AG09309 (cell line): Measurements from ENCODE around the gene MED12L.

ENCODE experiments used
- DNase-seq: peaks from one replicate; pipeline ENCODE4 v3.0.0-alpha.2; 2010; ENCODE audit warnings: low read depth
- H3K4me3 ChIP-seq: 2 replicates; pipeline ENCODE4 v1.5.1; 2011; ENCODE audit warnings: mild to moderate bottlenecking, low read depth, low read length, moderate library complexity; ENCODE audit not compliant: control insufficient read depth
- TF ChIP-seq, protein P1 (sequence below): IDR thresholded peaks from 2 replicates; pipeline ENCODE4 v1.5.1; 2011; ENCODE audit warnings: mild to moderate bottlenecking, low read depth, low read length, inconsistent platforms; ENCODE audit not compliant: insufficient read depth, control insufficient read depth; ENCODE audit errors: missing control alignments

MED12L gene

GRCh38 chr3:151085227-151085888 is at the start of gene MED12L:
MED12L (plus strand) TSS chr3:151085664; CDS start chr3:151086927, 1,263 bp downstream.
- peak; percentile 17 for DNase-seq
- H3K4me3 ChIP-seq, result peak within 1 kb of the TSS; percentile 67
- TF ChIP-seq, protein P1, sequence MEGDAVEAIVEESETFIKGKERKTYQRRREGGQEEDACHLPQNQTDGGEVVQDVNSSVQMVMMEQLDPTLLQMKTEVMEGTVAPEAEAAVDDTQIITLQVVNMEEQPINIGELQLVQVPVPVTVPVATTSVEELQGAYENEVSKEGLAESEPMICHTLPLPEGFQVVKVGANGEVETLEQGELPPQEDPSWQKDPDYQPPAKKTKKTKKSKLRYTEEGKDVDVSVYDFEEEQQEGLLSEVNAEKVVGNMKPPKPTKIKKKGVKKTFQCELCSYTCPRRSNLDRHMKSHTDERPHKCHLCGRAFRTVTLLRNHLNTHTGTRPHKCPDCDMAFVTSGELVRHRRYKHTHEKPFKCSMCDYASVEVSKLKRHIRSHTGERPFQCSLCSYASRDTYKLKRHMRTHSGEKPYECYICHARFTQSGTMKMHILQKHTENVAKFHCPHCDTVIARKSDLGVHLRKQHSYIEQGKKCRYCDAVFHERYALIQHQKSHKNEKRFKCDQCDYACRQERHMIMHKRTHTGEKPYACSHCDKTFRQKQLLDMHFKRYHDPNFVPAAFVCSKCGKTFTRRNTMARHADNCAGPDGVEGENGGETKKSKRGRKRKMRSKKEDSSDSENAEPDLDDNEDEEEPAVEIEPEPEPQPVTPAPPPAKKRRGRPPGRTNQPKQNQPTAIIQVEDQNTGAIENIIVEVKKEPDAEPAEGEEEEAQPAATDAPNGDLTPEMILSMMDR, result no peak

DNA sequence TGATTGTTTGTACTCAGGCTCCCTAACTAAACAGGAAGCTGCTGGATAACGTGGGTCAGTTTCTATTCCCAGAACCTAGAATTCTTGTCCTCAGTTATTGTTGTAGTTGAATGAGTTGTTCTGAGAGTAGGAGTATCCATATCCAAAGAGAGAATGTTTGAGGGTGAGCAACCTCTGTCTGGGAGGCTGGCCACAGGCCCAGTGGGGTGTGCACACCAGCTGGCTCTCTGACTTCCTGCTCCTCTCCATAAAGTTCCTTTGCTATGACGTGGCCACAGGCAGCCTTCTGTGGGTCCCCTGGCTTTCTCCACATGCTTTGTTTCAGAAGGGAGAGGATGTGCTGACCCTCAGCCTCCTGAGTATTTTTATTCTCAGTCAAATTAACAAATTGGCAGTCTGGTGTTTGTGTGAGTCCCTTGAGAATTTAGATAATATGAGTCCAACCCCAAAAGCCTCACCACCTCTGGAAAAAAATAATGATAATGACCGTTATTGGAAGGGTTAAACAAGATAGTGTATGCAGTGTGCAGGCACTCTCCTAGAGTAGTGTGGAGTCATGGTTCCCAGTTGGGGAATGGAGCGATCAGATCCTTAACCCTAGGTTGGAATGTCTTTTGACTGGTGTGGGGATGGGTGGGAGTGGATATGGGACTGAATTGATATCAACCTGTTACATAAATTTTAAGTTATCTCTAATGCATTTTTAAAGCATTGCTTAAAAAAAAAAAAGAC is 47.6 kb upstream of the MED12L start:
- DNase-seq, result peak; percentile 83
- TF ChIP-seq, protein P1, result no peak
- no peak overlapping the region for H3K4me3 ChIP-seq

DNA sequence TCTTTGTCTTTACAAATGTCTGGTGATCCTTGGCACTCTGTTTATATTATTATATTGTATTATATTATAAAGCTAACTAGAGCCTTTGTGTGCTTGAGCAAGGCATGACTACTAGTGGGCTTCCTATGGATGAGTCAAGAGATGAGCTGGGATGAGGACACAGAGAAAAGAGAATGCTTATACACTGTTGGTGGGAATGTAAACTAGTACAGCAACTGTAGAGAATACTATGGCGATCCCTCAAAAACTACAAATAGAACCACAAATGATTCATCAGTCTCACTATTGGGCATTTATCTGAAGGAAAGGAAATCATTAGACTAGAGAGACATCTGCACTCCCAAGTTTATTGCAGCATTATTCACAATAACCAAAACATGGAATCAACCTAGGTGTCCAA is 40.8 kb upstream of the MED12L start:
- TF ChIP-seq, protein P1, result no peak
- DNase-seq, result no peak
- no peak overlapping the region for H3K4me3 ChIP-seq

DNA sequence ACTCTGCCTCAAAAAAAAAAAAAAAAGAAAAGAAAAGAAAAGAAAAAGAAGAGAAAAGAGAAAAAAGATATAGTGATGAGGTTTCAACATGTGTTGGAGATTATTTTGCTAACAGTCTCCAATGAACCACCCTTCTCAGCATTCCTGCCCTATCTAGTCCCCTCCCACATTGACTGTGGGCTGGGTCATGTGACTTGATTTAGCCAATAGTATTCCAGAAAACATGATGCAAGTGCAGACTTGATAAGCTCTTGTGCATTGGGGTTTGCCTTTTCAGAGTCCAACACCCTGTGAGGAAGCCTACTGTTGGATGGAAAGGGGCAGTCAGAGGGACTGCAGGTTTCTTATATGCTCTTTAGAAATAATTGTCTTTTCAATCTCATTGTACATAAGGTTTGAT is 37.8 kb upstream of the MED12L start:
- H3K4me3 ChIP-seq, result no peak overlapping the region
- TF ChIP-seq, protein P1, result no peak
- no peak for DNase-seq

DNA sequence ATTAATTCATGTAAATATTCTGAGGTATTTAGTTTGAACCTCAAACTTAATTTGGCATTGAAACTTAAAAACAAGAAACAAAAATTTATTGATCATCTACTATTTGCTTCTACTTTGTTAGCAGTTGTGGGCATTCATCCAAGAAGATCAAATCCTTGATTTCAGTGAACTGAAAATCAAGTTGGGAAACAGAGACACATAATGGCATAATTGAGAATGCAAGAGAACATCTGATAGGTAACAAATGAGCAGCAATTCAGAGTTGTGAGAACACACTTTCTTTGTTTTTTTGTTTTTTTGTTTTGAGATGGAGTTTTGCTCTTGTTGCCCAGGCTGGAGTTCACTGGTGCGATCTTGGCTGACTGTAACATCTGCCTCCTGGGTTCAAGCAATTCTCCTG is 33.9 kb upstream of the MED12L start:
- no peak overlapping the region for H3K4me3 ChIP-seq
- TF ChIP-seq, protein P1, result no peak
- no peak for DNase-seq

DNA sequence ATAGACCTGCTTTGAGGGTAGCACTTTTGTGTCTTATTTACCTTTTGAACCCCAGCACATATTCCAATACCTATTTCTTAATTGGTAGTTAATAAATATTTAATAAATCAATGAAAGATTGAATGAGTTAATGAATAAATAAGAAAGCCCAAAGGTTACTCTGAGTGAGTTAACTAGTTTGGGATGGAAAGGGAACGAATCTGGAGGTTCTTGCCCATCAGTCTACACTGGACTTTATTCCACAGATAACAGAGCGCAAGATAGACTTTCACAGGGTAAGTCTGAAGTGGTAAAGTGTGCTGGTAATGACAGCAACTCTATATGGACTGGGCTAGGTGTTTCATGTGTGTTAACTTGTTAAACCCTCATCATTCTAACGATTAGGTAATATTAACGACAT is 33.1 kb upstream of the MED12L start:
- H3K4me3 ChIP-seq, result no peak overlapping the region
- DNase-seq, result no peak

More for the DNA sequence above, 33.1 kb upstream of the MED12L start:
- TF ChIP-seq, protein P1, result no peak
